Heart left ventricle (tissue), 13 donors: ENCODE measurements around the gene DRC7.
"Not testable (repeated sequence)": the region's sequence is repeated elsewhere in the genome, so short reads cannot be mapped to it uniquely, and the experiment has no call there.

ENCODE experiments used
- POLR2A ChIP-seq, 2 donors: fragments of 450-650 bp; IDR thresholded peaks; one replicate each; pipeline ENCODE4 v1.6.1; 2017; ENCODE audit warnings: antibody characterized with exemption in 2 of 2, mild to moderate bottlenecking in 2 of 2, moderate library complexity in 2 of 2
- TF ChIP-seq, protein P1 (sequence below), 12 donors: fragments of 200-600 bp; sonication (generic) in 4 of 12; IDR thresholded peaks; one replicate each; pipeline versions ENCODE4 v1.5.0 to v1.8.0; 2018 to 2022; ENCODE audit warnings: antibody characterized with exemption in 12 of 12, mild to moderate bottlenecking in 5 of 12
- donor health status: ischemic (EF 13 %, LVEDD 7.1; RV severe dilation, severe dysfunction).
- donor health status: DM: no; HTN: yes; CAD: no.
- donor health status: DM: no; HTN: no; CAD: no.
- donor health status: ischemic (EF 25% LVEDD 6.9; RV normal size, moderate dysfunction).
- donor health status: ischemic (EF 25% LVEDD 5.7; RV mildly dilated, moderate dysfunction).
- donor health status: ischemic (EF 35%, LVEDD 5.7; RV mildly dilated, moderate dysfunction).
- donor health status: nonischemic (EF 11% LVEDD 7.7; RV severe dilation, severe dysfunction).
- donor health status: DM: yes; HTN: yes; CAD: no.
- donor health status: PGD.
- donor health status: ischemic (EF 29% LVEDD 5.4; RV normal size, mild dysfunction).
- donor health status: nonischemic (EF 23%, LVEDD 6.1; RV moderate dilation, normal function).

DNA sequence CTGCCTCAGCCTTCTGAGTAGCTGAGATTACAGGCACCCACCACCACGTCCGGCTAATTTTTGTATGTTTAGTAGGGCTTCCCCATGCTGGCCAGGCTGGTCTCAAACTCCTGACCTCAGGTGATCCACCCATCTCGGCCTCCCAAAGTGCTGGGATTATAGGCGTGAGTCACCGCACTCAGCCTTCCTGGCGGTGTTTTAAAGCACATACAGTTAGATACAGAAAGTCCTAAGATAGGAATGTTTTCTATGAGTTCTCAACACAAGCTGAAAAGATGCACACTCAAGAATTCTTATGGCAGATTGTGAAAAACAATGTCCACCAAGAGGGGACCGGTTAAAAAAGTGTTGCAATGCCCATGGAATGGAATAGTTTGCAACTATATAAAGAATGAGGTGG, 23.2 kb upstream of the DRC7 start:
- TF ChIP-seq, protein P1, sequence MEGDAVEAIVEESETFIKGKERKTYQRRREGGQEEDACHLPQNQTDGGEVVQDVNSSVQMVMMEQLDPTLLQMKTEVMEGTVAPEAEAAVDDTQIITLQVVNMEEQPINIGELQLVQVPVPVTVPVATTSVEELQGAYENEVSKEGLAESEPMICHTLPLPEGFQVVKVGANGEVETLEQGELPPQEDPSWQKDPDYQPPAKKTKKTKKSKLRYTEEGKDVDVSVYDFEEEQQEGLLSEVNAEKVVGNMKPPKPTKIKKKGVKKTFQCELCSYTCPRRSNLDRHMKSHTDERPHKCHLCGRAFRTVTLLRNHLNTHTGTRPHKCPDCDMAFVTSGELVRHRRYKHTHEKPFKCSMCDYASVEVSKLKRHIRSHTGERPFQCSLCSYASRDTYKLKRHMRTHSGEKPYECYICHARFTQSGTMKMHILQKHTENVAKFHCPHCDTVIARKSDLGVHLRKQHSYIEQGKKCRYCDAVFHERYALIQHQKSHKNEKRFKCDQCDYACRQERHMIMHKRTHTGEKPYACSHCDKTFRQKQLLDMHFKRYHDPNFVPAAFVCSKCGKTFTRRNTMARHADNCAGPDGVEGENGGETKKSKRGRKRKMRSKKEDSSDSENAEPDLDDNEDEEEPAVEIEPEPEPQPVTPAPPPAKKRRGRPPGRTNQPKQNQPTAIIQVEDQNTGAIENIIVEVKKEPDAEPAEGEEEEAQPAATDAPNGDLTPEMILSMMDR (IDR thresholded peaks at IDR 0.05), result not testable (repeated sequence)
- TF ChIP-seq POLR2A (IDR thresholded peaks at IDR 0.05), result not testable (repeated sequence)
